GM12878 (cell line): ENCODE measurements around the gene ZWILCH. TPM values are rescaled to one million over a fixed set of nuclear protein-coding genes. Genes with fewer than 3 reads are reported as not detected.

Source experiments
- ATAC-seq: fragments of 200-7000 bp; cut with Tn5 transposase; 3 replicates; pipeline ENCODE4 v1.9.1; 2020; ENCODE audit warnings: mild to moderate bottlenecking, moderate library complexity
- BruUV-seq: library from RNA; stranded (reverse); fragments of 400-500 nt; replicated peaks from 2 replicates; lab custom pipeline; 2021; lab: Mats Ljungman, UMichigan
- CTCF ChIA-PET: fragments of 300-600 bp; sonication (Branson Sonifier 250); formaldehyde crosslinking; extraction: SDS; loops from one replicate; lab custom pipeline; 2021; ENCODE audit warnings: inconsistent platforms; lab: Yijun Ruan, JAX
- POLR2A ChIA-PET: fragments of 350-600 bp; formaldehyde crosslinking; extraction: SDS; loops from one replicate; lab custom pipeline; 2021; ENCODE audit warnings: inconsistent platforms; lab: Charles Lee
- RAD21 ChIA-PET: fragments of 300-600 bp; sonication (Branson Sonifier 250); formaldehyde crosslinking; loops from one replicate; lab custom pipeline; 2023; ENCODE audit warnings: antibody characterized with exemption; ENCODE audit not compliant: unreplicated experiment; lab: Charles Lee
- SMC1A ChIA-PET: fragments of 300-600 bp; sonication (Branson Sonifier 250); formaldehyde crosslinking; loops from one replicate; lab custom pipeline; 2023; ENCODE audit not compliant: unreplicated experiment, uncharacterized antibody; lab: Charles Lee
- DNase-seq: peaks from one replicate; pipeline ENCODE4 v3.0.0-alpha.2; 2011; ENCODE audit warnings: low read depth, low spot score
- FAIRE-seq: peaks from 3 replicates; lab custom pipeline; 2011; peaks lifted over from hg19 to GRCh38; lab: Jason Lieb, UNC
- H2AFZ ChIP-seq: 2 replicates; pipeline ENCODE4 v1.6.0; 2011; ENCODE audit warnings: low read depth, low read length, control low read depth; ENCODE audit not compliant: control insufficient read depth
- H3K27ac ChIP-seq: 2 replicates; pipeline ENCODE4 v1.5.1; 2011; ENCODE audit warnings: control low read depth; ENCODE audit not compliant: control insufficient read depth, insufficient read depth
- H3K27me3 ChIP-seq, 2 experiments: replicated peaks in 1 of 2; 2 replicates each; pipeline versions ENCODE4 v1.6.0 to v1.6.1; 2011; ENCODE audit warnings: low read length in 1 of 2; ENCODE audit not compliant: control insufficient read depth in 2 of 2, insufficient read depth in 2 of 2
- H3K36me3 ChIP-seq, 2 experiments: 2 replicates each; pipeline ENCODE4 v1.5.1; 2011; ENCODE audit warnings: low read length in 1 of 2; ENCODE audit not compliant: control insufficient read depth in 2 of 2, insufficient read depth in 2 of 2
- H3K4me1 ChIP-seq: 2 replicates; pipeline ENCODE4 v1.6.1; 2011; ENCODE audit warnings: mild to moderate bottlenecking, low read length, moderate library complexity, mixed read lengths; ENCODE audit not compliant: control insufficient read depth, insufficient read depth
- H3K4me2 ChIP-seq: 2 replicates; pipeline ENCODE4 v1.6.0; 2011; ENCODE audit warnings: control low read depth; ENCODE audit not compliant: control insufficient read depth, insufficient read depth
- H3K4me3 ChIP-seq: fragments of 200-600 bp; sonication (generic); 2 replicates; pipeline ENCODE4 v1.5.1; 2016
- H3K79me2 ChIP-seq: 2 replicates; pipeline ENCODE4 v1.6.0; 2011; ENCODE audit warnings: low read length; ENCODE audit not compliant: control insufficient read depth, insufficient read depth
- H3K9ac ChIP-seq: 2 replicates; pipeline ENCODE4 v1.8.0; 2011; ENCODE audit warnings: low read length, control low read depth, mixed read lengths; ENCODE audit not compliant: control insufficient read depth, insufficient read depth
- H3K9me3 ChIP-seq: replicated peaks from 3 replicates; pipeline ENCODE4 v1.5.1; 2011; ENCODE audit warnings: mild to moderate bottlenecking, low read length; ENCODE audit not compliant: control insufficient read depth, insufficient read depth
- H4K20me1 ChIP-seq: 2 replicates; pipeline ENCODE4 v1.6.0; 2011; ENCODE audit not compliant: control insufficient read depth, insufficient read depth
- CHD4 ChIP-seq: fragments of 200-600 bp; sonication (generic); IDR thresholded peaks from 2 replicates; pipeline ENCODE4 v1.6.1; 2016; ENCODE audit warnings: mild to moderate bottlenecking
- DPF2 ChIP-seq: fragments of 450-650 bp; IDR thresholded peaks from 2 replicates; pipeline ENCODE4 v1.6.1; 2017; ENCODE audit warnings: mild to moderate bottlenecking
- IKZF1 ChIP-seq: fragments of 450-650 bp; conservative IDR thresholded peaks from 2 replicates; pipeline ENCODE4 v1.6.1; 2017; ENCODE audit warnings: antibody characterized with exemption, mild to moderate bottlenecking
- JUND ChIP-seq: IDR thresholded peaks from 2 replicates; pipeline ENCODE4 v1.6.1; 2012; ENCODE audit warnings: low read depth, mild to moderate bottlenecking, low read length, improper control_type of control experiment, moderate library complexity
- SPI1 ChIP-seq: IDR thresholded peaks from 2 replicates; pipeline ENCODE4 v1.6.1; 2011; ENCODE audit warnings: low read depth, mild to moderate bottlenecking, low read length, moderate library complexity, borderline replicate concordance; ENCODE audit not compliant: insufficient read depth
- YY1 ChIP-seq: IDR thresholded peaks from 2 replicates; pipeline ENCODE4 v1.6.1; 2011; ENCODE audit warnings: low read depth, mild to moderate bottlenecking, low read length
- WGBS: methylation state at CpG from one replicate; pipeline ENCODE4 v1.1.6; 2016; ENCODE audit warnings: low lambda C conversion rate; ENCODE audit not compliant: insufficient replicate concordance, insufficient coverage; ENCODE audit errors: missing lambda C conversion rate; 5-methylcytosine and 5-hydroxymethylcytosine counted together
- in situ Hi-C: fragments of 300-500 bp; cut with MboI; formaldehyde crosslinking; loops from 9 replicates; pipeline ENCODE4 v1.14.3; 2018; ENCODE audit warnings: mixed read lengths
- intact Hi-C: fragments of 100-400 bp; cut with micrococcal nuclease; formaldehyde crosslinking; loops from one replicate; pipeline ENCODE4 v1.14.2; 2022; ENCODE audit not compliant: unreplicated experiment
- polyA plus RNA-seq, 11 experiments: library from polyadenylated mRNA; depleted of rRNA in 4 of 11; unstranded in 6 of 11; stranded (reverse) in 5 of 11; fragments of >200 nt; fragmentation: Nextera tagmentation in 4 of 11; fragmentation: Illumina TruSeq in 1 of 11; extraction: Ambion mirVana in 4 of 11; extraction: Trizol in 1 of 11; gene quantifications; 1 replicate in 1 of 11; 2 replicates in 10 of 11; pipeline versions ENCODE4 v1.2.1 to v1.2.3, GENCODE V29; 2011 to 2016; ENCODE audit warnings: inconsistent platforms in 2 of 11, missing spikeins in 2 of 11, low read depth in 1 of 11
- total RNA-seq, 4 experiments: library from RNA; depleted of rRNA in 3 of 4; stranded (reverse); fragments of >200 nt in 3 of 4; fragmentation: Illumina TruSeq in 1 of 4; extraction: Trizol in 1 of 4; gene quantifications; 2 replicates each; pipeline versions ENCODE4 v1.2.1 to v1.2.3, GENCODE V29; 2013 to 2021

Gene ZWILCH
- total and polyA plus RNA-seq, 10 of the 15 experiments (the other 5 are each of a cell fraction or from before 2014, with no cell fraction given), result 15.6 to 73.9 (median 32.4) TPM

- ATAC-seq (peak; percentile 20), FAIRE-seq (no peak), DNase-seq (no peak)
- TF ChIP-seq CHD4, result no peak
- TF ChIP-seq SPI1, result peak; percentile 46; the same call in 1 of the 2 replicates
- TF ChIP-seq YY1, result no peak
- TF ChIP-seq IKZF1, result no peak
- no peak for TF ChIP-seq DPF2
- TF ChIP-seq JUND, result no peak
- H3K9me3 ChIP-seq, result no peaks in the 10 kb centered on the region
- RAD21 ChIA-PET, result interaction anchor here (0.9 to 3.2 kb wide), 16 partner anchors 11 to 365 kb away, joined by 3 to 65 read pairs (median 4); partner anchors contain the start of genes DIS3L and MAP2K1
- H3K4me2 ChIP-seq, result peak overlapping the region; percentile 85
- H3K27ac ChIP-seq, result peak overlapping the region; percentile 80
- no TSS peak for BruUV-seq
- 25% methylated on average over 16 of the region's 17 CpGs for WGBS
- in situ Hi-C loops (no loop called here), intact Hi-C loops (loop anchor here (1.0 to 5.0 kb wide), 3 partner anchors 111 to 205 kb away; partner anchors contain the start of genes DIS3L, MAP2K1 and TIPIN)
- H3K27me3 ChIP-seq, result no peaks in the 10 kb centered on the region
- H3K4me1 ChIP-seq, result peaks cover 4% of the 10 kb centered on the region; the same call in 1 of the 2 replicates
- peaks cover 34% of the 10 kb centered on the region for H3K79me2 ChIP-seq
- H2AFZ ChIP-seq, result peak overlapping the region; percentile 61
- peak overlapping the region; percentile 87 for H3K4me3 ChIP-seq
- H3K36me3 ChIP-seq, result peaks cover 7 to 36% of the 10 kb centered on the region in 2 experiments
- peaks cover 3% of the 10 kb centered on the region; the same call in 1 of the 2 replicates for H4K20me1 ChIP-seq
- peak overlapping the region; percentile 85 for H3K9ac ChIP-seq
- SMC1A ChIA-PET, result interaction anchor here (0.6 to 6.2 kb wide), 15 partner anchors 22 to 238 kb away, joined by 3 to 51 read pairs (median 5); partner anchors contain the start of gene MAP2K1
- CTCF ChIA-PET, result interaction anchor here (0.5 to 5.2 kb wide), 27 partner anchors 10 to 581 kb away, joined by 3 to 103 read pairs (median 5); partner anchors contain the start of genes DIS3L and MAP2K1
- POLR2A ChIA-PET, result interaction anchor here (1.2 to 4.0 kb wide), 4 partner anchors 9 to 110 kb away, joined by 3 to 26 read pairs (median 8); partner anchors contain the start of gene MAP2K1
These were observed 8.1 kb upstream of the ZWILCH start for GRCh38 chr15:66496951-66497501.
